ENCODE data around the gene PRDM16.

Gene PRDM16

GRCh38 chr1:3332662-3333061, 263.7 kb downstream of the PRDM16 start:
- DNase-seq (ENCODE audit: low read depth in 1 of 2, low spot score in 1 of 2): no peak

- DNase-seq (ENCODE audit: low read depth in 1 of 2, low spot score in 1 of 2): no peak
Measured at GRCh38 chr1:3333903-3334302, 264.9 kb downstream of the PRDM16 start.

- DNase-seq (ENCODE audit: low read depth in 1 of 2, low spot score in 1 of 2): no peak
Measured at GRCh38 chr1:3334366-3334765, 265.4 kb downstream of the PRDM16 start.

GRCh38 chr1:3335754-3336640, 267.0 kb downstream of the PRDM16 start:
- no peak for DNase-seq (ENCODE audit: low read depth in 1 of 2, low spot score in 1 of 2)

- no peak for DNase-seq (ENCODE audit: low read depth in 1 of 2, low spot score in 1 of 2)
Measured at GRCh38 chr1:3336641-3337630, 267.9 kb downstream of the PRDM16 start.

- no peak for DNase-seq (ENCODE audit: low read depth in 1 of 2, low spot score in 1 of 2)
Measured at GRCh38 chr1:3337798-3338724, 269.1 kb downstream of the PRDM16 start.

- no peak for DNase-seq (ENCODE audit: low read depth in 1 of 2, low spot score in 1 of 2)
Measured at GRCh38 chr1:3338725-3339070, 269.7 kb downstream of the PRDM16 start.

- no peak for DNase-seq (ENCODE audit: low read depth in 1 of 2, low spot score in 1 of 2)
Measured at GRCh38 chr1:3339856-3340255, 270.9 kb downstream of the PRDM16 start.

GRCh38 chr1:3340548-3341235, 271.7 kb downstream of the PRDM16 start:
- DNase-seq (ENCODE audit: low read depth in 1 of 2, low spot score in 1 of 2): no peak

- DNase-seq (ENCODE audit: low read depth in 1 of 2, low spot score in 1 of 2): no peak
Measured at GRCh38 chr1:3341236-3341994, 272.4 kb downstream of the PRDM16 start.

- no peak for DNase-seq (ENCODE audit: low read depth in 1 of 2, low spot score in 1 of 2)
Measured at GRCh38 chr1:3342960-3343359, 274.0 kb downstream of the PRDM16 start.

GRCh38 chr1:3344395-3344794, 275.4 kb downstream of the PRDM16 start:
- DNase-seq (ENCODE audit: low read depth in 1 of 2, low spot score in 1 of 2): no peak

- no peak for DNase-seq (ENCODE audit: low read depth in 1 of 2, low spot score in 1 of 2)
Measured at GRCh38 chr1:3345792-3346191, 276.8 kb downstream of the PRDM16 start.

- no peak for DNase-seq (ENCODE audit: low read depth in 1 of 2, low spot score in 1 of 2)
Measured at GRCh38 chr1:3346478-3346877, 277.5 kb downstream of the PRDM16 start.

- no peak for DNase-seq (ENCODE audit: low read depth in 1 of 2, low spot score in 1 of 2)
Measured at GRCh38 chr1:3347257-3348020, 278.4 kb downstream of the PRDM16 start.

GRCh38 chr1:3348196-3348865, 279.3 kb downstream of the PRDM16 start:
- DNase-seq (ENCODE audit: low read depth in 1 of 2, low spot score in 1 of 2): no peak

GRCh38 chr1:3349161-3349967, 280.4 kb downstream of the PRDM16 start:
- DNase-seq (ENCODE audit: low read depth in 1 of 2, low spot score in 1 of 2): no peak

GRCh38 chr1:3349968-3350299, 280.9 kb downstream of the PRDM16 start:
- DNase-seq (ENCODE audit: low read depth in 1 of 2, low spot score in 1 of 2): no peak
